SK-N-SH treated with all-trans-retinoic acid at 6 μM for 48 hours (cell line): Measurements from ENCODE around the gene SLC12A8.

Experiments
- ATAC-seq: fragments of 200-7000 bp; cut with Tn5 transposase; 3 replicates; pipeline ENCODE4 v1.9.1; 2020; ENCODE audit warnings: mild to moderate bottlenecking, moderate library complexity
- BACH2 ChIP-seq: fragments of 250-450 bp; sonication (Bioruptor Pico); IDR thresholded peaks from 2 replicates; pipeline ENCODE4 v1.9.0; 2021; ENCODE audit warnings: mild to moderate bottlenecking, borderline replicate concordance
- CSDC2 ChIP-seq: fragments of 250-450 bp; sonication (Bioruptor Pico); IDR thresholded peaks from 2 replicates; pipeline ENCODE4 v1.5.0; 2020; ENCODE audit warnings: mild to moderate bottlenecking, moderate library complexity
- ESRRG ChIP-seq: fragments of 250-450 bp; sonication (Bioruptor Pico); IDR thresholded peaks from 2 replicates; pipeline ENCODE4 v1.6.1; 2021; ENCODE audit warnings: mild to moderate bottlenecking
- GLIS3 ChIP-seq: fragments of 250-450 bp; sonication (Bioruptor Pico); IDR thresholded peaks from 2 replicates; pipeline ENCODE4 v1.5.0; 2020; ENCODE audit warnings: mild to moderate bottlenecking, moderate library complexity
- ISL1 ChIP-seq: fragments of 250-450 bp; sonication (Bioruptor Pico); IDR thresholded peaks from 2 replicates; pipeline ENCODE4 v2.1.2; 2022; ENCODE audit warnings: mild to moderate bottlenecking, moderate library complexity
- PPARA ChIP-seq: fragments of 250-450 bp; sonication (Bioruptor Pico); IDR thresholded peaks from 2 replicates; pipeline ENCODE4 v1.5.0; 2020; ENCODE audit warnings: mild to moderate bottlenecking, borderline replicate concordance
- SNAI2 ChIP-seq: fragments of 250-450 bp; sonication (Bioruptor Pico); IDR thresholded peaks from 2 replicates; pipeline ENCODE4 v1.5.0; 2020; ENCODE audit warnings: mild to moderate bottlenecking, moderate library complexity
- TCF4 ChIP-seq: fragments of 250-450 bp; sonication (Bioruptor Pico); IDR thresholded peaks from 2 replicates; pipeline ENCODE4 v1.8.0; 2021; ENCODE audit warnings: mild to moderate bottlenecking, moderate library complexity, borderline replicate concordance
- TOX ChIP-seq: fragments of 250-450 bp; sonication (Bioruptor Pico); IDR thresholded peaks from 2 replicates; pipeline ENCODE4 v1.8.0; 2021; ENCODE audit warnings: mild to moderate bottlenecking, moderate library complexity, borderline replicate concordance
- ZC3H10 ChIP-seq: fragments of 250-450 bp; sonication (Bioruptor Pico); IDR thresholded peaks from 2 replicates; pipeline ENCODE4 v1.5.1; 2021; ENCODE audit warnings: mild to moderate bottlenecking, moderate library complexity
- ZFP3 ChIP-seq: fragments of 250-450 bp; sonication (Bioruptor Pico); IDR thresholded peaks from 2 replicates; pipeline ENCODE4 v1.5.0; 2020; ENCODE audit warnings: mild to moderate bottlenecking, moderate library complexity
- ZFP30 ChIP-seq: fragments of 450-650 bp; formaldehyde crosslinking; IDR thresholded peaks from 2 replicates; pipeline ENCODE4 v1.5.0; 2022; ENCODE audit warnings: mild to moderate bottlenecking, moderate library complexity
- TF ChIP-seq, protein P1 (sequence below): fragments of 250-450 bp; sonication (Bioruptor Pico); IDR thresholded peaks from 2 replicates; pipeline ENCODE4 v1.5.1; 2021; ENCODE audit warnings: mild to moderate bottlenecking, moderate library complexity
- TF ChIP-seq, protein P2 (sequence below): fragments of 250-450 bp; sonication (Bioruptor Pico); IDR thresholded peaks from 2 replicates; pipeline ENCODE4 v1.8.0; 2020; ENCODE audit warnings: mild to moderate bottlenecking, moderate library complexity, borderline replicate concordance
- TF ChIP-seq, protein P3 (sequence below): fragments of 250-450 bp; sonication (Bioruptor Pico); IDR thresholded peaks from 2 replicates; pipeline ENCODE4 v1.5.1; 2020; ENCODE audit warnings: low read depth, mild to moderate bottlenecking, moderate library complexity

SLC12A8 gene

DNA sequence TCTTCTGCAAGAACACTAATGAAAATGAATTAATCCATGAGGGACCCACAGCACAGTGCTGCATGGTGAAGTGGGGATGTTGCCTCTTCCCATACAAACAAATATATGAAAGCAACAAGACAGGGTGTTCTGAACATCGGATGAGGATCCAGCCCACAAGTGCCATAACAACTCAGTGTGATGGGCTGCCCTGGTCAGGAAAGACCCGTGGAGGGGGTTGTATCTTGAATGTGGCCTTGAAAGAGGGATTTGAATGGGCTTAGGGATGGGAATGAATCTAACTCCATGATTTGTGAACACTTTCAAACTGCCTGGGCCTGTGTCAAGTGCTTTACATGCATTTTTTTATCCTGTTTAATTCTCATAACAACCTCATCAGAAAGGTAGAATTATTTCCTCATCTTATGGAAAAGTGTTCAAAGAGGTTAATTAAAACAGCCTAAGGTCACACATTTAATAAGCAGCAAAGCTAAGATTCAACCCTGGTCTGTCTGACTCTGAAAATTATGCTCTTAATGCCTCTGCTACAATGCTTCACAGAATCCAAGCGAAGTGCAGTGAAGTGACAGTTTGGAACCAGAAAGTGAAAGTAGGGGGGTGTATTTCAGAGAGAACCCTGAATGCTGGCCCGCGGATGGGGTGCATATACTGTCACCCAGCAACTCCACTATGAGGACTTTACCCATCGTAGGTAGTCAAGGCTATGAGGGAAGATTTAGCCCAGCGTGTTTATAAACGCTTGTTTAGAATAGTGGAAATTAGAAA lies 91.1 kb downstream of the SLC12A8 start:
- ATAC-seq: no peak
- no peak for TF ChIP-seq TOX (CRISPR knock-in tag)

DNA sequence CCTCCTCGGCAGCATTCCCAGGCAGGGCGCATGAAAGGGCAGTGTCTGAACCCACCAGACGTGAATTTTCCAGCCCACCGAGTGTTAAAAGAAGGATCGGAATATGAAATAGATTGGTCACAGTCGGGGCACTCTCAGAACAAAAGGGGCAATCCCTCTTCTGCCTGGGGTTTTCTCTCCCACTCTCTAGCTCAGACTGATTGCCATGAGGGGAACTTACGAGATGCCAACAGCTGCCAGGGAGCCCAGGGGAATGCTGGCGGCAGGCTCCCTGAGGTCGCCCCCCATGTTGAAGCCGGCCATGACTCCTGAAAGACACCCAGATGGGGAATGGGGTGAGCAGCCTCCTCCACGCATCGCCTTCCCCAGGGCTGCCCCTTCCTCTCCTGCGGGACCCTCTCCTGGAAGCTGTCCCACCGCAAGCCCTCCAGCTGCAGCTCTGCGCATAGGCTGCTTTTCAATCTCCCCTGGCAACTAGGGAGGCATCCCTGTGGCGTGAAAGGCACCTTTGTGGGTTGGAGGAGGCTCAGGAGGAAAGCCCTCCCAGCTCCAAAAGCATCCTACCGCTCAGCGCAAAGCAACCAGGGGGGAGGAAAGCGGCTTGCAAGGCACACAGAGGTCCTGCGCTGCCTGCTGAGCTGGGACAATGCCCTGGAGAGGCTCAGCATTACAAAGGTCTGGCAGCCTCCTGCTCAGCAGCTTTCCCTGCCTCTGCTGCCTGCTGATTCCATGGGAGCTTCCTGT lies 92.0 kb downstream of the SLC12A8 start:
- TF ChIP-seq TCF4 (CRISPR knock-in tag) (no peak), ESRRG (no peak)
- peak; percentile 28; the same call in 1 of the 3 replicates for ATAC-seq

DNA sequence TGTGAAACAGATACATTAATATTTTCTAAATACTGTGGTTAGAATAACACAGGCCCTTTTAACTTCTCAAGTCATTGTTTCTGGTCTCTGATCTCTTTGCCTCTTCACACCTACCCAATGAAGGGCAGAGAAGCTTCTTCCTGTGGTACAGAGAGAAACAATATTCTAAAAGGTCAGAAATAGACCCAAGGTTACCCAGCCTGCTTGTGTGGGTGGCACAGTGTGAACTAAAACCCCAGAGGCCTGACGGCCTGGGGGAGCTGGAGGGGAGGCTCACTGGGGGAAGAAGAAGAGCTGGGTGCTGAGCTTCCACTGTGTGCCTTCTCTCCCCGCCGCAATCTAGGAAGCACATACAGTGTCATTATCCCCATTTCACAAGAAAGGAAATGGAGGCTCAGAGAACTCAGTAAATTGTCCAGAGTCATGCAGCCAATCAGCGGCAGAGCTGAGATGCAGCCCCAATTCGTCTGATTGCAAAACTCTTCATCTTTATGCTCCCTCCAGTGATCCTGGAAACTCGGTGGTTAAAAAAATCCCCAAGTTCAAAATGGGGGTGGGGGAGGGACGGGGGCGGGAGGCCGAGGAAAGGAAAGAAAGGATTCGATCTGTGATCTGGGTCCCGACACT lies 92.7 kb downstream of the SLC12A8 start:
- ATAC-seq: no peak
- TF ChIP-seq BACH2 (no peak), ZFP30 (no peak), ISL1 (CRISPR knock-in tag) (no peak), ZFP3 (CRISPR knock-in tag) (no peak)

DNA sequence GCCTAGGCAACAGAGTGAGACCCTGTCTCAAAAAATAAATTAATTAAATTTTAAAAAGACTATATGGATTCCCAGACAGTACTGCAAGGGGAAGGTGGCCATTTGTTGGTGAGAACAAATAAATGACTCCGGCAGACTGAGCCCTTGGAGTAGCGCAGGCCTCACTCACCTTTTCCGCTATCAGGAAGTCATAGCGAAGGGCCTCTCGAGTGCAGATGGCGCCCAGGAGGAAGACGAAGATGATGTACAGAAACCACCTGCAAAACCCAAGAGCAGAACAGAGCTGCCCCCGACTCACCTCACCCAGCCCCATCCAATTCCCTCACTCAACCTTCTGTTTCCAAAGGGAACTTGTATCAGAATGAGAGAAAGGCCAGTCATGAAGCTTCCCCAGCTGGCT lies 93.9 kb downstream of the SLC12A8 start:
- ATAC-seq: no peak
- no peak for TF ChIP-seq TOX (CRISPR knock-in tag)
- TF ChIP-seq, protein P1, sequence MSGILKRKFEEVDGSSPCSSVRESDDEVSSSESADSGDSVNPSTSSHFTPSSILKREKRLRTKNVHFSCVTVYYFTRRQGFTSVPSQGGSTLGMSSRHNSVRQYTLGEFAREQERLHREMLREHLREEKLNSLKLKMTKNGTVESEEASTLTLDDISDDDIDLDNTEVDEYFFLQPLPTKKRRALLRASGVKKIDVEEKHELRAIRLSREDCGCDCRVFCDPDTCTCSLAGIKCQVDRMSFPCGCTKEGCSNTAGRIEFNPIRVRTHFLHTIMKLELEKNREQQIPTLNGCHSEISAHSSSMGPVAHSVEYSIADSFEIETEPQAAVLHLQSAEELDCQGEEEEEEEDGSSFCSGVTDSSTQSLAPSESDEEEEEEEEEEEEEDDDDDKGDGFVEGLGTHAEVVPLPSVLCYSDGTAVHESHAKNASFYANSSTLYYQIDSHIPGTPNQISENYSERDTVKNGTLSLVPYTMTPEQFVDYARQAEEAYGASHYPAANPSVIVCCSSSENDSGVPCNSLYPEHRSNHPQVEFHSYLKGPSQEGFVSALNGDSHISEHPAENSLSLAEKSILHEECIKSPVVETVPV (CRISPR knock-in tag): no peak

DNA sequence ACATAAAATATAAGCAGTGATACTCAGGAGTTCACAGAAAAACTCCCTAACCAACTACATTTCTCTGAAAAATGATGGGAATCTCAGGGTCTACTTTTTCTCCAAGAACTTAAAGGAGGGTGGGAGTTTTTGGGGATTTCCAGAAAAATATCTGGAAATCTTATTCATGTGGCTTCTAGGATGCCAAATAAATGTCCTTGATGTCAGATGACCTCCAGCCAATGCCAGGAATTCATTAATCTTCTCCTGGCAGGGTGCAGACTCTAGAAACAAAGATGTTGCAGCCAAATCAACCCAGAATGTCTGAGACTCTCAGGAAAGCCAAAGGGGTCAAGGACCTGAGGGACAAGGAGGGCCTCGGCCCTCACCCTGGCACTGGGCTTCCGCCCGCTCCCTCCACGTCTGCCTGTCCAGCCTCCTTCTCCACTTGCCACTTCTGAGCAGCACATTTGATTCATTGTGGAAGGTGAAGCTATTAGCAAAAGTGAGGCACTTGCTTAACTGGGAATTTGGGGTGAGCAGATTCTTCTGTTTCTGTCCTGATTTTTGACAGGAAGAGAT lies 94.8 kb downstream of the SLC12A8 start:
- TF ChIP-seq, protein P2, sequence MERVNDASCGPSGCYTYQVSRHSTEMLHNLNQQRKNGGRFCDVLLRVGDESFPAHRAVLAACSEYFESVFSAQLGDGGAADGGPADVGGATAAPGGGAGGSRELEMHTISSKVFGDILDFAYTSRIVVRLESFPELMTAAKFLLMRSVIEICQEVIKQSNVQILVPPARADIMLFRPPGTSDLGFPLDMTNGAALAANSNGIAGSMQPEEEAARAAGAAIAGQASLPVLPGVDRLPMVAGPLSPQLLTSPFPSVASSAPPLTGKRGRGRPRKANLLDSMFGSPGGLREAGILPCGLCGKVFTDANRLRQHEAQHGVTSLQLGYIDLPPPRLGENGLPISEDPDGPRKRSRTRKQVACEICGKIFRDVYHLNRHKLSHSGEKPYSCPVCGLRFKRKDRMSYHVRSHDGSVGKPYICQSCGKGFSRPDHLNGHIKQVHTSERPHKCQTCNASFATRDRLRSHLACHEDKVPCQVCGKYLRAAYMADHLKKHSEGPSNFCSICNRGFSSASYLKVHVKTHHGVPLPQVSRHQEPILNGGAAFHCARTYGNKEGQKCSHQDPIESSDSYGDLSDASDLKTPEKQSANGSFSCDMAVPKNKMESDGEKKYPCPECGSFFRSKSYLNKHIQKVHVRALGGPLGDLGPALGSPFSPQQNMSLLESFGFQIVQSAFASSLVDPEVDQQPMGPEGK (CRISPR knock-in tag): no peak
- no peak for TF ChIP-seq PPARA (CRISPR knock-in tag)
- no peak for TF ChIP-seq SNAI2 (CRISPR knock-in tag)
- no peak for TF ChIP-seq ZFP30
- no peak for TF ChIP-seq GLIS3 (CRISPR knock-in tag)
- TF ChIP-seq ZC3H10 (CRISPR knock-in tag): no peak
- TF ChIP-seq, protein P3, sequence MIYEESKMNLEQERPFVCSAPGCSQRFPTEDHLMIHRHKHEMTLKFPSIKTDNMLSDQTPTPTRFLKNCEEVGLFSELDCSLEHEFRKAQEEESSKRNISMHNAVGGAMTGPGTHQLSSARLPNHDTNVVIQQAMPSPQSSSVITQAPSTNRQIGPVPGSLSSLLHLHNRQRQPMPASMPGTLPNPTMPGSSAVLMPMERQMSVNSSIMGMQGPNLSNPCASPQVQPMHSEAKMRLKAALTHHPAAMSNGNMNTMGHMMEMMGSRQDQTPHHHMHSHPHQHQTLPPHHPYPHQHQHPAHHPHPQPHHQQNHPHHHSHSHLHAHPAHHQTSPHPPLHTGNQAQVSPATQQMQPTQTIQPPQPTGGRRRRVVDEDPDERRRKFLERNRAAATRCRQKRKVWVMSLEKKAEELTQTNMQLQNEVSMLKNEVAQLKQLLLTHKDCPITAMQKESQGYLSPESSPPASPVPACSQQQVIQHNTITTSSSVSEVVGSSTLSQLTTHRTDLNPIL: no peak
- no peak for TF ChIP-seq ISL1 (CRISPR knock-in tag)
- TF ChIP-seq TOX (CRISPR knock-in tag): no peak
- no peak for ATAC-seq

DNA sequence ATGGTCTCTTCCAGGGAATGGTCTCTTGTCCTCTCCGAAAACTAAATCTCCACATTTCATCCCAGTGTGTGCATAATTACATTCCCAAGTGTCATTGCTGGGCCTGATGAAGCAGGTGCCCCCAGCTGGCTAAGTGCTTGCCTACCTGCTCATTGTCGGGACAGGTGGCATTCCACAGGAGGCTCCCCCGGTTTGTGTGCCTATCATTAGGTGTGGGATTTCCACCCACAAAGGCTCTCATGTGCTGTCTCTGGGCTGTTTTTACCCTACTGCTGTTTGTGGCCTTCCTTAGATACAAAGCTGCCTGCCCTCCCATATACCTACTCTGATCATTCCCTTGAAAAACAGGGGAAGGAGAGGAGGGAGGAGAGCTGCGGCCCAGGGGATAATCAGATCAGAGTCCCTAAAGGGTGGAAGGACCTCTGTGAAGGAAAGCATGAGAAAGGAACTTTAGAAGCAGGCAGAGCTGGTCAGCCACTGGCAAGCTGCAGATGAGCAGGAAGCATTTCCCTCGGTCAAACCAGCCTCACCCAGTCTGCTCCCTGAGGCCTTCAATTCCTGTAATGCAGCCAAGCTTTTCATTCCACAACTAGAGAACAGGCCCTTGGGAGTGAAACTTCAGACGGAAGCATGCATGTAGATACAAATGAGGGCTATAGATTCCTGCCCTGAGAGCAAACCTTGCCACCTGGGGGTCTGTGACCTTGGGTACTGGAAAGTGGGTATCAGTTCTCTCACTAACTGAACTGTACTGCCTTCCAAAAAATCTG lies 96.1 kb downstream of the SLC12A8 start:
- TF ChIP-seq CSDC2: 0 out of 2 replicates have a peak, but pooled peaks have one; percentile 33
- TF ChIP-seq, protein P2 (CRISPR knock-in tag): no peak
- peak; percentile 90 for ATAC-seq
